Memory B cell (primary cell): Measurements from ENCODE around the gene SUGCT.
A peak's percentile ranks its signal among the peaks of the same experiment; 100 is the strongest.

ENCODE experiments used
- ATAC-seq: fragments of 150-1000 bp; cut with Tn5 transposase; 2 replicates; pipeline ENCODE4 v1.10.0; 2021; ENCODE audit warnings: low read depth, mild to moderate bottlenecking, moderate library complexity
- DNase-seq, 2 donors: peaks; one replicate each; pipeline ENCODE4 v3.0.0; 2022; ENCODE audit warnings: low spot score in 2 of 2
- H3K27ac Mint-ChIP-seq: one replicate; pipeline ENCODE4 v1.8.0; 2022; ENCODE audit warnings: mild to moderate bottlenecking, moderate library complexity, mixed read lengths
- H3K27me3 Mint-ChIP-seq: one replicate; pipeline ENCODE4 v1.8.0; 2022; ENCODE audit warnings: mixed read lengths
- H3K36me3 Mint-ChIP-seq: one replicate; pipeline ENCODE4 v1.8.0; 2022; ENCODE audit warnings: mild to moderate bottlenecking, mixed read lengths
- H3K4me1 Mint-ChIP-seq: one replicate; pipeline ENCODE4 v1.8.0; 2022; ENCODE audit warnings: mixed read lengths
- H3K4me3 Mint-ChIP-seq: one replicate; pipeline ENCODE4 v1.8.0; 2022; ENCODE audit warnings: mild to moderate bottlenecking, moderate library complexity, mixed read lengths
- H3K9me3 Mint-ChIP-seq: one replicate; pipeline ENCODE4 v1.8.0; 2022; ENCODE audit warnings: mixed read lengths

The SUGCT gene

DNA sequence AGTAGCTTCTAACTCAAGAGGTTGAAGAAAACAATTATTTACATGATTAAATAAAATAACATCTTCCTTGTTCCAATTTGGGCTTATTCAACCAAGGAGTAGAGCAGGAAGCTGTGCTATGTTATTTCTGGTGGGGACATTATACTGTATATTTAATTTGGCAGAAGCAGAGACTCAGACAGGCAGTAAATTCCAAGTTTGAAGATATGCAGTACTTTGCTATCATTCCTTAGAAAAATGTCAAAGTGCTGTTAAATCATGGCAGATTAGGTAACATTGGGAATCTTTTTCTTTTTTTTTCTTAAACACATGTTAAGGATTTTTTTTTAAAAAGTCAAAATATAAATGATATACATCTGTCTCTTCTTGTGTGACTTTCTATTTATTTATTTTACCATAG lies 190.1 kb downstream of the SUGCT start:
- Mint-ChIP-seq H3K4me3 (no peak overlapping the region), H3K27ac (no peak overlapping the region), H3K36me3 (no peaks in the 10 kb centered on the region), H3K4me1 (no peaks in the 10 kb centered on the region), H3K9me3 (no peaks in the 10 kb centered on the region), H3K27me3 (peaks cover 7% of the 10 kb centered on the region)
- no peak for ATAC-seq
- DNase-seq, result no peak

DNA sequence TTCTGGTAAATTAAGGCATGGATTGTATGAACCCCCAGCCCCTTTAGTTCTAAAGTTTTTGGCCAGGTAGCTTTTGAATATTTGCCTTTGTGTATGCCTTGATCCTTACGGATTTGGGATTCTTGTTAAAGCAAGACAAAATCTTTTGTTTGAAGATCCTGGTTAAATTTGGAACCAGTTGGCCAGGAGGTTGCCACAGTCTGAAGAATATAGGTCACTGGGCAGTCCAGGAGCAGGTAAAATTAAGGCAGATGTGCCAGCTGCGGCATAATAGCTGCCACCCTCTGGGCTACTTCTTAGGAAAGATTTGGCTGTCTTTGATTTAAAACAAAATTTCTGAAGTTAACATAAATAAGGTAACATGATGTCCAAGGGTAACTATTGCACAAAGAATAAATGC lies 192.3 kb downstream of the SUGCT start:
- no peak for DNase-seq
- no peak for ATAC-seq
- Mint-ChIP-seq H3K36me3 (no peaks in the 10 kb centered on the region), H3K27me3 (peaks cover 9% of the 10 kb centered on the region), H3K27ac (no peak overlapping the region), H3K4me3 (no peak overlapping the region), H3K4me1 (no peaks in the 10 kb centered on the region), H3K9me3 (no peaks in the 10 kb centered on the region)

DNA sequence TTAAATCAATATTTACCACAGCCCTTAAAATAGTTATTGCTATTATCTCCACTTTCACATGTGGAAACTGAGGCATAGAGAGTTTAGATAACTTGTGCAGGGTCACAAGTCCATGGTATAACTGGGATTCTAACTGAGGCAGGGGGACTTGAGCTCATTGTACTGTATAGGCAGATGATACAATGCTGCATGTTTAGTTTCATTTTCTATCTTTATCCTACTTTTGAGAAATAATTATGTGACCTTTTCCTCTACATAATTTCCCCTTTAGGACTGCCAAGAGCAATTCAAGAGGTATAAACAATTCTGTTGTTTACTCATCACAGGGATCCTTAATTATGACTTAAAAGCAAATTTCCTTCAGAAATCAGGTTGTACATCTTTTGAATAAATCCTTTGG lies 193.1 kb downstream of the SUGCT start:
- Mint-ChIP-seq H3K27ac (no peak overlapping the region), H3K4me1 (no peaks in the 10 kb centered on the region), H3K27me3 (peaks cover 8% of the 10 kb centered on the region), H3K9me3 (no peaks in the 10 kb centered on the region), H3K4me3 (no peak overlapping the region), H3K36me3 (no peaks in the 10 kb centered on the region)
- ATAC-seq (no peak), DNase-seq (no peak)

DNA sequence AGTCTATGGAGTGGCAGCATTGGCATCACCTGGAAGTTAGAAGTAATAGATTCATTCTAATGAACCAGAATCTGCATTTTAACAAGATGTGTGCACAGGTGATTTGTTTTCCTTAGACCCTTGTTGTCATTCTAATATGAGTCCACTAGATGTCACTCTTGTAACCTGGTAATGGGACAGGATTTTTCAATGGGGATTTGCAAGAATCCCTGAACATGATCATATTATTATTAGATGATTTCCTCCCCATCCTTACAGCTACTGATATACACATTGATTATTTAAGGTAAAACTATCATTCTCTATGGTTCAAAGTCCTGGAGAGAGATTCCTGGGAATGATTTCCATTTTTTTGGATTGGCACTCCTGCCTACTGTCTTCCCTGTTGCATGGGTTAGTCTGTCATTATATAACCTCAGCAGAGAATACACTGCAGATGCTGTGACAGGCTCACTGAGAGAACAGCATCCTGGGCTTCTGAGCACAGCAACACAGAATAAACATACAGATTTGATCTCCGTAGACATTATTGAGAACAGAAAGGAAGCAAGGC lies 194.9 kb downstream of the SUGCT start:
- no peak overlapping the region for H3K4me3 Mint-ChIP-seq
- peaks cover 2% of the 10 kb centered on the region for H3K27me3 Mint-ChIP-seq
- H3K36me3 Mint-ChIP-seq, result no peaks in the 10 kb centered on the region
- H3K9me3 Mint-ChIP-seq, result no peaks in the 10 kb centered on the region
- ATAC-seq (no peak), DNase-seq (peak in 1 of 2 donors; percentile 16)
- H3K4me1 Mint-ChIP-seq, result no peaks in the 10 kb centered on the region
- H3K27ac Mint-ChIP-seq, result no peak overlapping the region

DNA sequence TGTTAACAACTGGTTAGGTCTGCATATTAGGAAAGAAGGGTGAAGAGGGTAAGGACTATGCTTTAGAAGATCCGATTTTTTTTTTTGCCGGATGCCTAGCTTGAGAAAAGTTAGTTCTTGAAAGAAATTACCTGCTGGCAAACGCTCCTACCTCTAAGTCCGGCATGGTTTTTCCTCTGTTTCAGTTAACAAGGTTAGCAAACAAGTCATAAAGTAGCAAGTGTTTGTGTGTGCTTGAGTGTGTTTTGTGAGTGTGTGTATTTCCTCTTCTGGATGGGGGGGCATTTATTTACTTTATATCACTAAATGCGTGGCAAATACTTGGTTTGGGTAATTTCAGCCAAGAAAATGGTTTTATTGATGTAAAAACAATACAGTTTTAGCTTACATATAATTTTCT lies 195.6 kb downstream of the SUGCT start:
- ATAC-seq (no peak), DNase-seq (no peak)
- Mint-ChIP-seq H3K27me3 (peaks cover 2% of the 10 kb centered on the region), H3K27ac (no peak overlapping the region), H3K4me3 (no peak overlapping the region), H3K36me3 (no peaks in the 10 kb centered on the region), H3K9me3 (no peaks in the 10 kb centered on the region), H3K4me1 (no peaks in the 10 kb centered on the region)

DNA sequence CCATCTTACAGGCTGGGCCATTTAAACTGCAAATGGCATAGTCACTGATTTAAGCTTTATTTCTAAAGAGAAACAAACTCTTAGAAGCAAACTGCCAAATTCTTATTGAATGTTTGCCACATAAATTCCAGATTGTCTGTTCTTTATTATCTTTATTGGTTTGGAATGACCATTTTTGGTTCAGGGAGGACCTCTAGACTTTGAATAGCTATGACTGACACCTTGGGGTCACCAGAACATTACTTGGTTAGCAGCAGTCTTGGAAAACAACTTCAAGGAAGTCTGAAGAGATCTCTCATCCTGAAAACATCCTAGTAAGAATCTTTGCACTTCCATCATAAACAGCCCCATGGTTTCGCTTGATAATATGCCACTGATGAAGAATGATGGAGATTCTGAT lies 197.1 kb downstream of the SUGCT start:
- Mint-ChIP-seq H3K9me3 (no peaks in the 10 kb centered on the region), H3K4me3 (no peak overlapping the region), H3K4me1 (no peaks in the 10 kb centered on the region), H3K27ac (no peak overlapping the region), H3K36me3 (no peaks in the 10 kb centered on the region), H3K27me3 (peaks cover 2% of the 10 kb centered on the region)
- no peak for ATAC-seq
- no peak for DNase-seq

DNA sequence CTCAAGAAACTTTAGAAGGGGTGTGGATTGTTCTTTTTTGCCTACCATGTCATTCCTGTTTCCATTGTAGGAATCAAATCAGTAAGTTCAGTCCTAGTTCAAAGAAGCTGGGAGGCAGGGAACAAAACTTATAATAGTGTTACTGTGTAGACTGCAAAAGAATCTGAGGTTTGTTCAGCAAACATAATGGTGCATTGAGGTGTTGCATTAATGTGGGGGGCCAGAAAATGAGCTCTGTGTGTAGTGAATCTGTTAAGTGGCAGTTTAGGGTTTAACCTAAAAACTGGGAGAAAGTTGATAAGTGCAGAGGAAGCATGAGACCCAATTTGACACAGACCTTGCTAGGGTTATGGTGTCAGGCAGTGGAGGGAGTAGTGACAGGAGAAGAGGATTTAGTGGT lies 197.7 kb downstream of the SUGCT start:
- Mint-ChIP-seq H3K27ac (no peak overlapping the region), H3K27me3 (peaks cover 4% of the 10 kb centered on the region), H3K4me3 (no peak overlapping the region), H3K4me1 (no peaks in the 10 kb centered on the region), H3K36me3 (no peaks in the 10 kb centered on the region), H3K9me3 (peaks cover 2% of the 10 kb centered on the region)
- no peak for DNase-seq
- no peak for ATAC-seq

DNA sequence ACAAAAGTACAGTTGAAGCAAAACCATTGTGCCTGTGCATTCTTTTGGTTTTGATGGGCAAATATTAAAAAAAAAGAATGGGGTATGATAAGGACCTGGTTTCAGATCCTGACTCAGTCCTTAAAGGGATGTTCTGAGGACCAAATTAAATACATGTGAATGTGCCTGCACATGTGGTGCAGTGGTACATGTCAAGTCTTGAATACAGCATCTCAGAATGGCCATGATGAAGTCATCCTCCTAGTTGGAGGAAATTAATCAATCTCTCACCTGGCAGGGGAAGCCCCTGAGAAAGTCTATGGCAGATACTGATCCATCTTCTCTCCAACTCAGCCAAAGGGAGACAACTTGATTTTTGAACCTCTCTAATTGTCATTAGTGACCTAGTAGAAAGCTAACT lies 207.0 kb downstream of the SUGCT start:
- no peaks in the 10 kb centered on the region for H3K4me1 Mint-ChIP-seq
- no peak overlapping the region for H3K27ac Mint-ChIP-seq
- no peak overlapping the region for H3K4me3 Mint-ChIP-seq
- no peaks in the 10 kb centered on the region for H3K36me3 Mint-ChIP-seq
- H3K9me3 Mint-ChIP-seq, result peaks cover 5% of the 10 kb centered on the region
- DNase-seq (no peak), ATAC-seq (no peak)
- H3K27me3 Mint-ChIP-seq, result peaks cover 2% of the 10 kb centered on the region

DNA sequence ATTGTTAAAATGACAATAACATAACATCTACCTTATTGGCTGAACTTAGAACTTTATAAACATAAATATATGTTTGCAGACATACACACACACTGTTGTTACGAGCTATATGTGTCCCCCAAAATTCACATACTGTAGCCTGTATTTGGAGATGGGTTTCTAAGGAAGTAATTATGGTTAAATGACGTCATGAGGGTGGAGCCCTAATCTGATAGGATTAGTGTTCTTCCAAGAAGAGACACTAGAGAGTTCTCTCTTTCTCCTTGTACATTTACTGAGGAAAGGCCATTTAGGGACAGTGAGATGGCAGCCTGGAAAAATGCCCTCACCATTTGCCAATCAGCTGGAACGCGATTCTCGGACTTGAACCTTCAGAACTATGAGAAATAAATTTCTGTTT lies 211.7 kb downstream of the SUGCT start:
- Mint-ChIP-seq H3K9me3 (no peaks in the 10 kb centered on the region), H3K27me3 (no peaks in the 10 kb centered on the region), H3K4me3 (no peak overlapping the region), H3K4me1 (no peaks in the 10 kb centered on the region), H3K27ac (no peak overlapping the region), H3K36me3 (no peaks in the 10 kb centered on the region)
- ATAC-seq, result no peak
- no peak for DNase-seq

DNA sequence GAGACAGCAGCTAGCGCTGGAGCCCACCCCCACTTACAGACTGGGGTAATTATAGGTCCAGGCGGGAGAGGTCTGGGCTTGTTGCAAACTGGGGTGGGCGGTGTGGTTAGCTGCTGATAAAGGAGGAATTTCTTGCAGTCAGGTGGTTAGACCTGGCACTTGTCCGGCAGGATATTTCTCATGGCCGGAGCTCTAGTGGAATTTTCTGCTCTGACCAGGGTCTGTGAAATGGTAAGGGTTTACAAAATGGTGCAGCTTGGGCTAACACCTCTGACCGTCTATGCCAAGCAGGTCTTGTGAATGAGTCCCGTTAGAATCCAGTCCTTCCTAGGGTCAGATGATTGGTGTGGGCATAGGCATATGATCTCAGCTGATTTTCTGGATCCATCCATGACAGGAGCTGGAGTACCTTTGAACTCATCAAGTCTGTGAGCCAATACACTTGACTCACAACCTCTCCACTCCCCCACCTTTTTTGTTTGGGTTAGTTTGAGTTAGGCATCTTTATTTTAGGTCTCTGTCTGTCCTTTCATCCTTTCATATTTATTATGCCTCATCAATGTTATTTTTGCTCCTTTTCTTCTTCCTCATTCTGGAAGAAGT lies 213.4 kb downstream of the SUGCT start:
- no peaks in the 10 kb centered on the region for H3K27me3 Mint-ChIP-seq
- no peaks in the 10 kb centered on the region for H3K4me1 Mint-ChIP-seq
- ATAC-seq (no peak), DNase-seq (no peak)
- H3K36me3 Mint-ChIP-seq, result peaks cover 1% of the 10 kb centered on the region
- H3K27ac Mint-ChIP-seq, result no peak overlapping the region
- no peak overlapping the region for H3K4me3 Mint-ChIP-seq
- H3K9me3 Mint-ChIP-seq, result no peaks in the 10 kb centered on the region

DNA sequence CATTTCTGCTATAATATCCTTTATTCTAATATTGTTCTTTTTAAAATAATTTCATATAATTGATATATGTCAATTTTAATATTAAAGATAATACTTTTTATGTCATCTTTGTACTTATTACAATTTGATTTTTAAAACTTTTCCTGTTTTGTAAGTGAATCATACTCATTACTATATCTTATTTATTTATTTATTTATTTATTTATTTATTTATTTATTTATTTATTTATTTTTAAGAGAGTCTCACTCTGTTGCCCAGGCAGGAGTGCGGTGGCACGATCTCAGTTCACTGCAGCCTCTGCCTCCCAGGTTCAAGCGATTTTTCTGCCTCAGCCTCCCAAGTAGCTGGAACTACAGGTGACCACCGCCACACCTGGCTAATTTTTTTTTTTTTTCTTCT lies 215.3 kb downstream of the SUGCT start:
- no peak overlapping the region for H3K4me3 Mint-ChIP-seq
- no peaks in the 10 kb centered on the region for H3K9me3 Mint-ChIP-seq
- no peaks in the 10 kb centered on the region for H3K27me3 Mint-ChIP-seq
- peaks cover 1% of the 10 kb centered on the region for H3K36me3 Mint-ChIP-seq
- no peak overlapping the region for H3K27ac Mint-ChIP-seq
- ATAC-seq (no peak), DNase-seq (no peak)
- H3K4me1 Mint-ChIP-seq, result no peaks in the 10 kb centered on the region

DNA sequence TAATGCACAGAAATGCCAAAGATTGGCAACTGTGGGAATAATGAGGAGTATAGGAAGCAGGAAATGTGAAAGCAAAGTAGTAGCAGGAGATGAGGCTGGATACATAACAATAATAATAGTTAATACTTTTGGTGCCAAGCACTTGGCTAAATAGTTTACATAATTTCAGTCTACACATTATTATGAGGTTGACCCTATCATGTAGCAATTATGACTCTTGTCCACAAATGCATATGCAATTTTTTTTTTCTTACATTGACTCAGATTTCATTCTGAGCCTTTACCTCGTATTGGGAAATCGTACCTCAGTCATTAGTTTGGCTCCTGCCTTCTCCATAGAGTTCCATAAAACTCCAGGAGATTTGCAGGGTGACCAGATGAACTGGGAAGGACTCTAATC lies 219.9 kb downstream of the SUGCT start:
- no peaks in the 10 kb centered on the region for H3K27me3 Mint-ChIP-seq
- ATAC-seq (no peak), DNase-seq (no peak)
- no peak overlapping the region for H3K27ac Mint-ChIP-seq
- H3K36me3 Mint-ChIP-seq, result peaks cover 1% of the 10 kb centered on the region
- no peaks in the 10 kb centered on the region for H3K9me3 Mint-ChIP-seq
- no peaks in the 10 kb centered on the region for H3K4me1 Mint-ChIP-seq
- no peak overlapping the region for H3K4me3 Mint-ChIP-seq

DNA sequence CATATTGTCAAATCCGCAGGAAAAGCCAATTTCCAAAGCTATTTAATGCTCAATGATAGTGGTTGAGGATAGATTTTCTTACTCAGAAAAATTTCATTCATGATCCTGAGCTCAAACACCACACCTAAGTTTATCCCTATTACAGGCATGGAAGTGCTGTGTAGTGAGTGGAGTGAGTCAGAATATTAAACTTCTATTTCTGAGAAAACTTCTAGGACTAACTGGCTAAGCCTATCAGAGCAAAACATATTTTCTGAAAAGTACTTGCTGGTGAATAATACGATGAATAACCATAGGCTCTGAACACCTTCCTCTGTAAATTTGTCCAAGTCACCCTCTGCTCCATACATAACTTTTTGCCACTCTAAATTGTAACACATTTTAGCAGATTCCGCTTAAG lies 221.5 kb downstream of the SUGCT start:
- no peaks in the 10 kb centered on the region for H3K27me3 Mint-ChIP-seq
- H3K9me3 Mint-ChIP-seq, result no peaks in the 10 kb centered on the region
- no peak for ATAC-seq
- no peak for DNase-seq
- no peaks in the 10 kb centered on the region for H3K4me1 Mint-ChIP-seq
- H3K4me3 Mint-ChIP-seq, result no peak overlapping the region
- no peak overlapping the region for H3K27ac Mint-ChIP-seq
- peaks cover 1% of the 10 kb centered on the region for H3K36me3 Mint-ChIP-seq

DNA sequence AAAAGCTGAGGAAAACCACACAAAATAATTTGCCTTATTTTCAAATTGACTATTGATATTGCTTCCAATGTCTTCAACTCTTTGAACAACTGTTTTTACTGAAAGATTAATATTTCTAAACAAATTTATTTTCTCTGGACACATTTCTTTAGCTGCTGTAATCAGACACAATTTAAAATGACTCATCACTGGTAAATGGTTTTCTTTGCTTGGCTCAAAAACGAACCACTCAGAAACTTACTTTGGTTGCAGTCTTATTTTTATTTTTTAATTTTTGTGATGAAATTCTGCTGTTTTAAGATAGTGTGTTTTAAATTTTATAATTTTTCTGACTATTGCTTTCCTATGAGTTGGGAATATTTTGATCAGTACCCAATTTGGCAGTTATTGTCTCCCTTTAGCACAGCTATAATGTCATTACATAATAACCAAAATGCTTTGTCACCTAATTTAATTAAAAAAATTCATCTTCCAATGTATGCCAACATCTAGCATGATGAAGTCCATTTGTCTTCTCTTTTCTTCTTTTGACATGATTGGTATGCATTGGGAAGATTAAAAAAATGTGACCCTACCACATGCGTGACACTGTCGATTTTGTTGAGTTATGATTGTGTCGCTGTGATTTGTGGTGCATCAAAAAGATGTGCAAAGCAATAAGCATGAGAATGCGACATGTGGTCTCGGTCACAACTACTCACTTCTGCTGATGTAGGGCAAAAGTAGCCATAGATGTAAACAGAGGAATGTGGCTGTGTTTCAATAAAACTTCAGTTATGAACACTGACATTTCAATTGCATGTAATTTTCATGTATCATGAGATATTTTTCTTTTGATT lies 222.3 kb downstream of the SUGCT start:
- peaks cover 1% of the 10 kb centered on the region for H3K36me3 Mint-ChIP-seq
- no peak overlapping the region for H3K27ac Mint-ChIP-seq
- no peaks in the 10 kb centered on the region for H3K27me3 Mint-ChIP-seq
- no peaks in the 10 kb centered on the region for H3K9me3 Mint-ChIP-seq
- no peak overlapping the region for H3K4me3 Mint-ChIP-seq
- DNase-seq (no peak), ATAC-seq (no peak)
- H3K4me1 Mint-ChIP-seq, result no peaks in the 10 kb centered on the region
